K562 (cell line): Measurements from ENCODE around the gene MEX3D.

Experiments
- CBX5 ChIP-seq: IDR thresholded peaks from 2 replicates; pipeline ENCODE4 v1.6.1; 2014; ENCODE audit warnings: low read depth, borderline replicate concordance
- EZH2 ChIP-seq: IDR thresholded peaks from 2 replicates; pipeline ENCODE4 v1.6.1; 2012; ENCODE audit warnings: low read depth, mild to moderate bottlenecking, inconsistent platforms, low read length, borderline replicate concordance
- FOXJ3 ChIP-seq: sonication (generic); formaldehyde crosslinking; IDR thresholded peaks from 2 replicates; pipeline ENCODE4 v1.4.0; 2020; ENCODE audit warnings: mild to moderate bottlenecking, missing genetic modification reagents
- KAT8 ChIP-seq: fragments of 450-650 bp; IDR thresholded peaks from 2 replicates; pipeline ENCODE4 v1.6.1; 2016; ENCODE audit warnings: low read depth, mild to moderate bottlenecking
- PHB2 ChIP-seq: fragments of 450-650 bp; IDR thresholded peaks from 2 replicates; pipeline ENCODE4 v1.6.1; 2017; ENCODE audit warnings: low read depth
- POLR2A ChIP-seq: fragments of 450-650 bp; conservative IDR thresholded peaks from 2 replicates; pipeline ENCODE4 v1.6.1; 2016
- POLR2AphosphoS5 ChIP-seq: IDR thresholded peaks from 2 replicates; pipeline ENCODE4 v1.6.1; 2011; ENCODE audit warnings: mild to moderate bottlenecking, low read depth, low read length, moderate library complexity; ENCODE audit not compliant: control insufficient read depth, insufficient read depth
- TF ChIP-seq, protein P1 (sequence below): sonication (generic); formaldehyde crosslinking; IDR thresholded peaks from 2 replicates; pipeline ENCODE4 v1.8.1; 2023; ENCODE audit warnings: mild to moderate bottlenecking, missing genetic modification reagents

- TF ChIP-seq FOXJ3 (CRISPR knock-in tag): no peak
- TF ChIP-seq, protein P1, sequence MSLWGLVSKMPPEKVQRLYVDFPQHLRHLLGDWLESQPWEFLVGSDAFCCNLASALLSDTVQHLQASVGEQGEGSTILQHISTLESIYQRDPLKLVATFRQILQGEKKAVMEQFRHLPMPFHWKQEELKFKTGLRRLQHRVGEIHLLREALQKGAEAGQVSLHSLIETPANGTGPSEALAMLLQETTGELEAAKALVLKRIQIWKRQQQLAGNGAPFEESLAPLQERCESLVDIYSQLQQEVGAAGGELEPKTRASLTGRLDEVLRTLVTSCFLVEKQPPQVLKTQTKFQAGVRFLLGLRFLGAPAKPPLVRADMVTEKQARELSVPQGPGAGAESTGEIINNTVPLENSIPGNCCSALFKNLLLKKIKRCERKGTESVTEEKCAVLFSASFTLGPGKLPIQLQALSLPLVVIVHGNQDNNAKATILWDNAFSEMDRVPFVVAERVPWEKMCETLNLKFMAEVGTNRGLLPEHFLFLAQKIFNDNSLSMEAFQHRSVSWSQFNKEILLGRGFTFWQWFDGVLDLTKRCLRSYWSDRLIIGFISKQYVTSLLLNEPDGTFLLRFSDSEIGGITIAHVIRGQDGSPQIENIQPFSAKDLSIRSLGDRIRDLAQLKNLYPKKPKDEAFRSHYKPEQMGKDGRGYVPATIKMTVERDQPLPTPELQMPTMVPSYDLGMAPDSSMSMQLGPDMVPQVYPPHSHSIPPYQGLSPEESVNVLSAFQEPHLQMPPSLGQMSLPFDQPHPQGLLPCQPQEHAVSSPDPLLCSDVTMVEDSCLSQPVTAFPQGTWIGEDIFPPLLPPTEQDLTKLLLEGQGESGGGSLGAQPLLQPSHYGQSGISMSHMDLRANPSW (CRISPR knock-in tag): no peak
- no peak for TF ChIP-seq POLR2A
- TF ChIP-seq CBX5: no peak
- TF ChIP-seq POLR2AphosphoS5: no peak
- no peak for TF ChIP-seq PHB2
- no peak for TF ChIP-seq EZH2
- no peak for TF ChIP-seq KAT8
Observed at GRCh38 chr19:1521636-1522035, 46.5 kb downstream of the MEX3D start.
